Measurements from ENCODE around the gene SERPINA5. TPM values are rescaled to one million over a fixed set of nuclear protein-coding genes. Genes with fewer than 3 reads are reported as not detected.

The SERPINA5 gene
- total and polyA plus RNA-seq, 2 of the 13 experiments (the other 11 are each of a cell fraction or from before 2014, with no cell fraction given), result 449 to 498 TPM

GRCh38 chr14:94581127-94581999, at the start of gene SERPINA5 (continued):
- no peak for TF ChIP-seq ZNF513 (CRISPR knock-in tag; conservative IDR thresholded peaks at IDR 0.05)
- no peak for TF ChIP-seq PBX2 (CRISPR knock-in tag; IDR thresholded peaks at IDR 0.05)
- no peak for TF ChIP-seq ZNF674 (CRISPR knock-in tag; IDR thresholded peaks at IDR 0.05; ENCODE audit: low read depth)
- no peak for TF ChIP-seq ARNTL (CRISPR knock-in tag; IDR thresholded peaks at IDR 0.05)
- TF ChIP-seq TRAFD1 (CRISPR knock-in tag; IDR thresholded peaks at IDR 0.05; ENCODE audit: borderline replicate concordance), result no peak
- TF ChIP-seq KDM5B (CRISPR knock-in tag; IDR thresholded peaks at IDR 0.05; ENCODE audit: borderline replicate concordance), result peak; percentile 70
- peak; percentile 54 for TF ChIP-seq CTCF (CRISPR knock-in tag; IDR thresholded peaks at IDR 0.05)
- no peak for TF ChIP-seq AKNA (CRISPR knock-in tag; IDR thresholded peaks at IDR 0.05; ENCODE audit: borderline replicate concordance)
- TF ChIP-seq ZNF883 (CRISPR knock-in tag; IDR thresholded peaks at IDR 0.05; ENCODE audit: not compliant biosample characterization), result peak; percentile 73
- TF ChIP-seq STAT5B (CRISPR knock-in tag; IDR thresholded peaks at IDR 0.05), result no peak
- TF ChIP-seq ZNF136 (CRISPR knock-in tag; IDR thresholded peaks at IDR 0.05; ENCODE audit: low read depth), result 0 out of 2 replicates have a peak, but pooled peaks have one; percentile 47
- no peak for TF ChIP-seq NKX3-1 (CRISPR knock-in tag; IDR thresholded peaks at IDR 0.05)
- TF ChIP-seq ATF7-NPFF (CRISPR knock-in tag; IDR thresholded peaks at IDR 0.05; ENCODE audit: low read depth), result no peak
- no peak for TF ChIP-seq HOXA5 (CRISPR knock-in tag; IDR thresholded peaks at IDR 0.05)
- TF ChIP-seq RARA (CRISPR knock-in tag; IDR thresholded peaks at IDR 0.05), result peak; percentile 62
- no peak for TF ChIP-seq IRF1 (CRISPR knock-in tag; IDR thresholded peaks at IDR 0.05; ENCODE audit: low read depth)
